Cardiac muscle cell (in vitro differentiated cells and primary cell): ENCODE data around the gene TRIM50. TPM values are rescaled to one million over a fixed set of nuclear protein-coding genes. Genes with fewer than 3 reads are reported as not detected.
A peak's percentile ranks its signal among the peaks of the same experiment; 100 is the strongest.
"Not testable (repeated sequence)": the region's sequence is repeated elsewhere in the genome, so short reads cannot be mapped to it uniquely, and the experiment has no call there.

Experiments used
- DNase-seq, 2 donors: peaks; one replicate each; pipeline versions ENCODE4 v3.0.0 to v3.0.0-alpha.2; 2010 to 2017; ENCODE audit warnings: low read depth in 1 of 2, low spot score in 1 of 2
- H3K27ac ChIP-seq: fragments of 200-600 bp; sonication (generic); 2 replicates; pipeline ENCODE4 v1.5.1; 2016
- H3K27me3 ChIP-seq: fragments of 200-600 bp; sonication (generic); 2 replicates; pipeline ENCODE4 v1.6.0; 2016; ENCODE audit warnings: control low read depth
- H3K36me3 ChIP-seq: fragments of 200-600 bp; sonication (generic); 2 replicates; pipeline ENCODE4 v1.5.1; 2016; ENCODE audit warnings: control low read depth
- H3K4me1 ChIP-seq: fragments of 200-600 bp; sonication (generic); 2 replicates; pipeline ENCODE4 v1.8.1; 2017; ENCODE audit warnings: low read depth, mild to moderate bottlenecking, mixed run types
- H3K4me3 ChIP-seq: fragments of 200-600 bp; sonication (generic); 2 replicates; pipeline ENCODE4 v1.5.1; 2016; ENCODE audit warnings: mild to moderate bottlenecking
- H3K9me3 ChIP-seq: fragments of 200-600 bp; sonication (generic); 2 replicates; pipeline ENCODE4 v1.5.1; 2017; ENCODE audit warnings: low read depth, mild to moderate bottlenecking, control low read depth
- polyA plus RNA-seq: library from polyadenylated mRNA; unstranded; fragments of >200 nt; fragmentation: Nextera tagmentation; extraction: Ambion mirVana; gene quantifications from 2 replicates; pipeline ENCODE4 v1.2.1, GENCODE V29; 2016
- total RNA-seq: library from RNA; depleted of rRNA; stranded (reverse); fragments of >200 nt; gene quantifications from 2 replicates; pipeline ENCODE4 v1.2.3, GENCODE V29; 2016
- TF ChIP-seq, protein P1 (sequence below): IDR thresholded peaks from 2 replicates; pipeline ENCODE4 v1.5.1; 2012; ENCODE audit warnings: low read depth, mild to moderate bottlenecking, low read length

The TRIM50 gene
- total and polyA plus RNA-seq, 2 experiments from 2014 or later, result not detected

DNA sequence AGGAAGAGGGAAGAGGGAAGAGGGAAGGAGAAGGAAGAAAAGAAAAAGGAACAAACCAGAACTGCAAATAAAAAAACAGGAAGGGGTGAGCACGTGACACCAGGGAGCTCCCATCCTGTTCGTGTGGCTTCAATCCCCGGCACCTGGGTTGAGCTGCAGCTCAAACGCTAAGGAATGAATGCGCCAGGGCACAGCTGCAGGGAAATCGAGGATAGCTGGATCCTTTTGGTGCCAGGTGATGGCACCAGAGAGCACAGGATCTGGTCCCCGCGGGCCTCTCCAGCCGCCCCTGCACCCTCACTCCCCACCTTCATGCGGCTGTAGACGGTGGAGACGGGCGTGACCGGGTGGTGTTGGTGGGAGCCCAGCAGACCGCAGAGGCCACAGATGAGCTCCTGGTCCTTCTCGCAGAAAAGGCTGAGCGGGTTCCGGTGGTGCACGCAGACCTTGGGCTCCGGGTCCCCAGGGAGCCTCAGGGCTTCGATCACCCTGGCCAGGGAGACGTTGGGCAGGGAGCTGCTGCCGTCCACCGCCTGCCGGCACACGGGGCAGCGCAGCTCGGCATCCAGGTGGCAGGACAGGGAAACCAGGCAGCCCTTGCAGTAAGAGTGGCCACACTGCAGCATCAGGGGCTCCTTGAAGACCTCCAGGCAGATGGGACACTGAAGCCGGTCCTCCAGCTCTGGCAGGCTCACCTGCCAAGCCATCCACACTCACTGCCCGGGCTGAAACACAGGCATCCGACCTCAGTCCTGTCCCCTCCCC lies 3.6 kb downstream of the TRIM50 start:
- not testable (repeated sequence) for H3K27ac ChIP-seq, H3K4me3 ChIP-seq, H3K36me3 ChIP-seq, H3K4me1 ChIP-seq, H3K9me3 ChIP-seq, H3K27me3 ChIP-seq
- TF ChIP-seq, protein P1, sequence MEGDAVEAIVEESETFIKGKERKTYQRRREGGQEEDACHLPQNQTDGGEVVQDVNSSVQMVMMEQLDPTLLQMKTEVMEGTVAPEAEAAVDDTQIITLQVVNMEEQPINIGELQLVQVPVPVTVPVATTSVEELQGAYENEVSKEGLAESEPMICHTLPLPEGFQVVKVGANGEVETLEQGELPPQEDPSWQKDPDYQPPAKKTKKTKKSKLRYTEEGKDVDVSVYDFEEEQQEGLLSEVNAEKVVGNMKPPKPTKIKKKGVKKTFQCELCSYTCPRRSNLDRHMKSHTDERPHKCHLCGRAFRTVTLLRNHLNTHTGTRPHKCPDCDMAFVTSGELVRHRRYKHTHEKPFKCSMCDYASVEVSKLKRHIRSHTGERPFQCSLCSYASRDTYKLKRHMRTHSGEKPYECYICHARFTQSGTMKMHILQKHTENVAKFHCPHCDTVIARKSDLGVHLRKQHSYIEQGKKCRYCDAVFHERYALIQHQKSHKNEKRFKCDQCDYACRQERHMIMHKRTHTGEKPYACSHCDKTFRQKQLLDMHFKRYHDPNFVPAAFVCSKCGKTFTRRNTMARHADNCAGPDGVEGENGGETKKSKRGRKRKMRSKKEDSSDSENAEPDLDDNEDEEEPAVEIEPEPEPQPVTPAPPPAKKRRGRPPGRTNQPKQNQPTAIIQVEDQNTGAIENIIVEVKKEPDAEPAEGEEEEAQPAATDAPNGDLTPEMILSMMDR, result peak; percentile 52
- DNase-seq, result peak; percentile 57 to 60

DNA sequence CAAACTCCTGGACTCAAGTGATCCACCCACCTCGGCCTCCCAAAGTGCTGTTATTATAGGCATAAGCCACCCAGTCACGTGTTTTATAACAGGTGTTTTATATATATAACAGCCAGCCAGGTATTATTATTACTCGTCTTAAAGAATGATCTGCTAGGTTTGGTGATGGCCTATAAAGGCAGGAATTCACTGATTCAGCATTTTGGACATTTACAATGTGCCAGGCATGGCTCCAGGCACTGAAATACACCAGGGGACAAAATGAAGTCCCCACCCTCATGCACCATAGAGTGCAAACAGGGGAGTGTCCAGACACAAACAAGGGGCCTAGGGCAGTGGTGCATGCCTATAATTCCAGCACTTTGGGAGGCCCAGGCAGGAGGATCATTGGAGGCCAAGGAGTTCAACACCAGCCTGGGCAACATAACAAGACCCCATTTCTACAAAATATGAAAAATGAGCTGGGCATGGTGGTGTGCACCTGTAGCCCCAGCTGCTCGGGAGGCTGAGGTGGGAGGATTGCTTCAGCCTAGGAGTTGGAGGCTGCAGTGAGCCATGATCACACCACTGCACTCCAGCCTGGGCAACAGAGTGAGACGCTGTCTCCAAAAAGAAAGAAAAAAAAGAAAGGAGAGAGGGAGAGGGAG lies 4.3 kb downstream of the TRIM50 start:
- H3K4me3 ChIP-seq, H3K9me3 ChIP-seq, H3K27ac ChIP-seq, DNase-seq, H3K4me1 ChIP-seq, H3K27me3 ChIP-seq, H3K36me3 ChIP-seq: not testable (repeated sequence)

DNA sequence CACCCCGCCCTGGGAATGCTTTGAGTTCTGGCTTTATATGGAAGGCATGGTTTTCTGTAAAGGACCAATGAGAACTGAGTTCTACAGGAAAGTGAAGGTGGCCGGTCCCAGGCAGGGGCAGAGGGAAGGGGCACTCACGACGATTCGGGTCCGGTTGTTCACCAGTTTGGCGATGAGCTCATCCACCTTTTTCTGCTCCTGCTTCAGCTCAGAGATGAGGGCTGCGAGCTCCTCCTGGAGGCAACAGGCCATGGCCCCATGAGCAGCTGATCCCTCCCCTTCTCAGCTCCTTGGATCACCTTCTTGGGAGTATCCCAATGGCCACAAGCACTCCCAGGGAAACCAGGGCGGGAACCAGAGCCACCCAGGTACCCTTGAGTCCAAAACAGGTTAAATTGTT lies 7.9 kb downstream of the TRIM50 start:
- not testable (repeated sequence) for H3K9me3 ChIP-seq, H3K27me3 ChIP-seq, H3K4me3 ChIP-seq, H3K36me3 ChIP-seq, DNase-seq, H3K4me1 ChIP-seq, H3K27ac ChIP-seq

DNA sequence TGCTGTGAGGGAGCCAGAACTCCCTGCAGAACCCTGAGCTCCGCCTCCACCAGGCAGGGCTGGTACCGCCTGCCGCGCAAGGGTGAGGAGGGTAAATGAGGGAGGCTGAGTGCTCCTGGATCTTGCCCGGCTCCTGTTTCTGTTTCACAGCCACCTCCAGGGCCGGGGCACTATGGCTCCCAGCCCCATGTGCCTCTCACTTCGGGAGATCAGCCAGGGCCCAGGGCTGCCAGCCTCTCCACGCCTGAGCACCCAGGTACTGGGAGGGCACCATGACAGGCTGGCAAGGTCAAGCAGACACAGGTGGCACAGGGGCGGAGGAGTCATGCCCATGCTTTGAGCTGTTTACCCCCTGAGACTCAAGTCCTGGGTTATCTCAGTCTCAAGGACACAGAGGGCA lies 8.3 kb downstream of the TRIM50 start:
- H3K9me3 ChIP-seq, H3K36me3 ChIP-seq, H3K4me3 ChIP-seq, H3K27ac ChIP-seq, H3K27me3 ChIP-seq, DNase-seq, H3K4me1 ChIP-seq: not testable (repeated sequence)

DNA sequence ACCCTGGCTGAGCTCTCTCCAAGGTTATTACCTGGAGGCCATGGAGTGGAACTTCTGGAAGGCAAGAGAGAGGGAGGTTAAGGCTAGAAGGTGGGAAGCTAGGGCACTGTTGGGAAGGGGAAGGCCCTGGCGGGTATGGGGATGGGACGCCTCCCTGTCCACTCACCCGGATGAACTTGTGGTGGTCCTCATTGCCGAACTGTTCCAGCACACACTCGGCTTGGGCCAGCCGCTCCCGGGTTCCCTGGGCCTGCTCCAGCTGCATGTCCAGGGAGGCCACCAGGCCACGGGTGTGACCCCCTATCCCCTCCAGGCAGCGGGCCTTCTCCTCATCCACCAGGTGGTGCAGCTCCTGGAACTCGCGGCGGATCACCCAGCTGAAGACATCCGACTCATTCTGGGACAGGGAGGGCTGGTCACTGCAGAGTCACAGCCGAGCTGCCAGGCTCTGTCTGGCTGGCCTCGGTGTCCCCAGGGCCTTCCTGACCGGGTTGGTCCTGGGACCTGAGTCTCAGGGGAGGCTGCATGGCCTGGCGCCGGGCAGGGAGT lies 9.2 kb downstream of the TRIM50 start:
- not testable (repeated sequence) for H3K36me3 ChIP-seq, H3K4me1 ChIP-seq, H3K27me3 ChIP-seq, H3K27ac ChIP-seq, H3K4me3 ChIP-seq, H3K9me3 ChIP-seq, DNase-seq

DNA sequence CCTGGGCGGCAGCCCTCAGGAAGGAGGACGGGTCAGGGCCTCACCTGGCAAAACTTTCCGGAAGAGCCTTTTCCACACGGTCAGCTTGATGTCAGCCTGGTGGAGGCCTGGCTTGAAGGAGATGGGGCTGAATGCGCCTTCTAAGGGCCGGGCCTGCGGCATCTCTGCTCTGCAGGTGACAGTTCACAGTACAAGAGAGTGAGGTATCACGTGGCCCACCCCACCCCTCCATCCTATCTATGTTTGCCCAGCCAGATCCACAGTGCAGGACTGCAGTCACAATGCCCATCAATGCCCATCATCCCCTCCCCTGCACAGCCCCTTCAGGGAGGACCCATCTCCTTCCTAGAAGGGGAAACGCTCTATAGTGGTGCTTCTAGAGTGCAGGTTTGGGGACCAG lies 11.4 kb downstream of the TRIM50 start:
- DNase-seq, result no peak
- H3K27ac ChIP-seq, result no peak overlapping the region
- TF ChIP-seq, protein P1, result no peak
- no peaks in the 10 kb centered on the region for H3K4me1 ChIP-seq
- no peaks in the 10 kb centered on the region for H3K27me3 ChIP-seq
- no peaks in the 10 kb centered on the region for H3K36me3 ChIP-seq
- no peaks in the 10 kb centered on the region for H3K9me3 ChIP-seq
- H3K4me3 ChIP-seq, result no peak overlapping the region

DNA sequence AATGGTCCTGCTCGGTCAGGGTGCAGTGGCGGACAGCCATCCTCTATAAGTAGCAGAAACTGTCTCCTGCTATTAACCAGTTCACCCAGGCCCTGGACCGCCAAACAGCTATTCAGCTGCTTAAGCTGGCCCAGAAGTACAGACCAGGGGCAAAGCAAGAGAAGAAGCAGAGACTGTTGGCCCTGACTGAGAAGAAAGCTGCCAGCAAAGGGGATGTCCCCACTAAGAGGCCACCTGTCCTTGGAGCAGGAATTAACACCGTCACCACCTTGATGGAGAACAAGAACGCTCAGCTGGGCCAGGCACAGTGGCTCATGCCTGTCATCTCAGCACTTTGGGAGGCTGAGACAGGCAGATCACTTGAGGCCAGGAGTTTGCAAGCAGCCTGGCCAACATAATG lies 13.6 kb downstream of the TRIM50 start:
- TF ChIP-seq, protein P1, result no peak
- Histone ChIP-seq H3K9me3 (no peaks in the 10 kb centered on the region), H3K4me3 (no peak overlapping the region), H3K27ac (no peak overlapping the region), H3K4me1 (no peaks in the 10 kb centered on the region), H3K36me3 (no peaks in the 10 kb centered on the region), H3K27me3 (no peaks in the 10 kb centered on the region)
- no peak for DNase-seq
